ENCODE results near the gene RPS3.
"Not testable (repeated sequence)": the region's sequence is repeated elsewhere in the genome, so short reads cannot be mapped to it uniquely, and the experiment has no call there.

Gene RPS3

GRCh38 chr11:75399344-75400145 is at the start of gene RPS3:
RPS3 (plus strand) TSS chr11:75399518; CDS start chr11:75399548, 30 bp downstream.
- DNase-seq, result peak; percentile 50

GRCh38 chr11:75349521-75350116 is 49.7 kb upstream of the RPS3 start:
- no peak for DNase-seq

GRCh38 chr11:75350122-75350742 is 49.1 kb upstream of the RPS3 start:
- DNase-seq, result no peak

GRCh38 chr11:75350743-75351540 is 48.4 kb upstream of the RPS3 start:
- DNase-seq, result no peak

GRCh38 chr11:75351541-75351790 is 47.9 kb upstream of the RPS3 start, which contains the start of gene ARRB1:
ARRB1 (minus strand) TSS chr11:75351661; CDS start chr11:75351607, 54 bp downstream.
- DNase-seq, result no peak

GRCh38 chr11:75351791-75352587 is 47.3 kb upstream of the RPS3 start:
- no peak for DNase-seq

GRCh38 chr11:75352588-75353206 is 46.6 kb upstream of the RPS3 start:
- DNase-seq, result peak; percentile 59

GRCh38 chr11:75355051-75355450 is 44.3 kb upstream of the RPS3 start:
- no peak for DNase-seq

- DNase-seq, result no peak
Measured at GRCh38 chr11:75356613-75357012, 42.7 kb upstream of the RPS3 start.

GRCh38 chr11:75362285-75362684 is 37.0 kb upstream of the RPS3 start:
- DNase-seq, result not testable (repeated sequence)

- DNase-seq, result no peak
Measured at GRCh38 chr11:75365711-75366181, 33.6 kb upstream of the RPS3 start.

- not testable (repeated sequence) for DNase-seq
Measured at GRCh38 chr11:75366826-75367225, 32.5 kb upstream of the RPS3 start.

- DNase-seq, result no peak
Measured at GRCh38 chr11:75369560-75370255, 29.6 kb upstream of the RPS3 start.

- DNase-seq, result no peak
Measured at GRCh38 chr11:75371949-75372876, 27.1 kb upstream of the RPS3 start.

- DNase-seq, result no peak
Measured at GRCh38 chr11:75373201-75373600, 26.1 kb upstream of the RPS3 start.

- no peak for DNase-seq
Measured at GRCh38 chr11:75374646-75375045, 24.7 kb upstream of the RPS3 start.

- no peak for DNase-seq
Measured at GRCh38 chr11:75375626-75376025, 23.7 kb upstream of the RPS3 start.

- DNase-seq, result no peak
Measured at GRCh38 chr11:75376175-75376574, 23.1 kb upstream of the RPS3 start.

- DNase-seq, result not testable (repeated sequence)
Measured at GRCh38 chr11:75378776-75379175, 20.5 kb upstream of the RPS3 start.

- no peak for DNase-seq
Measured at GRCh38 chr11:75380245-75380644, 19.1 kb upstream of the RPS3 start.
